OCI-LY1 (cell line): ENCODE data around the gene ASPDH.
A peak's percentile ranks its signal among the peaks of the same experiment; 100 is the strongest.

Source experiments
- H2AFZ ChIP-seq: fragments of 200-600 bp; sonication (generic), shearing (Covaris generic); 2 replicates; pipeline ENCODE4 v1.6.0; 2014; ENCODE audit warnings: antibody characterized with exemption, mild to moderate bottlenecking, low read length
- H3F3A ChIP-seq: fragments of 200-600 bp; sonication (generic), shearing (Covaris generic); 2 replicates; pipeline ENCODE4 v1.6.0; 2014; ENCODE audit warnings: mild to moderate bottlenecking, antibody characterized with exemption, low read length, moderate library complexity; ENCODE audit not compliant: insufficient read depth
- H3K27ac ChIP-seq: fragments of 200-600 bp; sonication (generic); 2 replicates; pipeline ENCODE4 v1.5.1; 2014; ENCODE audit warnings: low read length, mixed run types, mild to moderate bottlenecking, low read depth; ENCODE audit not compliant: poor library complexity, severe bottlenecking
- H3K27me3 ChIP-seq: fragments of 200-600 bp; sonication (generic); 2 replicates; pipeline ENCODE4 v1.6.0; 2014; ENCODE audit warnings: antibody characterized with exemption, mild to moderate bottlenecking, low read length, moderate library complexity; ENCODE audit not compliant: insufficient read depth
- H3K36me3 ChIP-seq: fragments of 200-600 bp; sonication (generic); 2 replicates; pipeline ENCODE4 v1.6.1; 2014; ENCODE audit warnings: mild to moderate bottlenecking, antibody characterized with exemption, low read length, moderate library complexity, mixed read lengths; ENCODE audit not compliant: insufficient read depth
- H3K4me1 ChIP-seq: fragments of 200-600 bp; sonication (generic); 2 replicates; pipeline ENCODE4 v1.5.1; 2014; ENCODE audit warnings: mild to moderate bottlenecking, low read length, moderate library complexity; ENCODE audit not compliant: insufficient read depth, severe bottlenecking
- H3K4me2 ChIP-seq: fragments of 200-600 bp; sonication (generic), shearing (Covaris generic); 2 replicates; pipeline ENCODE4 v1.6.1; 2014; ENCODE audit warnings: low read length
- H3K4me3 ChIP-seq: fragments of 200-600 bp; sonication (generic); 2 replicates; pipeline ENCODE4 v1.5.1; 2014; ENCODE audit warnings: low read length, low read depth, mild to moderate bottlenecking, mixed read lengths; ENCODE audit not compliant: poor library complexity, severe bottlenecking
- H3K79me2 ChIP-seq: fragments of 200-600 bp; shearing (Covaris generic); 2 replicates; pipeline ENCODE4 v1.6.1; 2016; ENCODE audit warnings: mixed run types, low read length, mixed read lengths; ENCODE audit not compliant: insufficient read depth
- H3K9ac ChIP-seq: fragments of 200-600 bp; sonication (generic), shearing (Covaris generic); 2 replicates; pipeline ENCODE4 v1.6.1; 2014; ENCODE audit warnings: mild to moderate bottlenecking, low read length, mixed read lengths
- H3K9me2 ChIP-seq: fragments of 200-600 bp; sonication (generic), shearing (Covaris generic); 2 replicates; pipeline ENCODE4 v1.6.1; 2014; ENCODE audit warnings: low read depth, mild to moderate bottlenecking, low read length, mixed read lengths
- H3K9me3 ChIP-seq: fragments of 200-600 bp; shearing (Covaris generic); 2 replicates; pipeline ENCODE4 v1.6.1; 2014; ENCODE audit warnings: low read length, mixed read lengths
- H4K20me1 ChIP-seq: fragments of 200-600 bp; sonication (generic), shearing (Covaris generic); 2 replicates; pipeline ENCODE4 v1.6.0; 2016; ENCODE audit warnings: mild to moderate bottlenecking, low read length; ENCODE audit not compliant: insufficient read depth
- EZH2 ChIP-seq: fragments of 200-600 bp; sonication (generic), shearing (Covaris generic); IDR thresholded peaks from 2 replicates; pipeline ENCODE4 v1.8.0; 2017; ENCODE audit warnings: borderline replicate concordance, mixed run types, mild to moderate bottlenecking, antibody characterized with exemption, low read length, moderate library complexity, mixed read lengths
- TF ChIP-seq, protein P1 (sequence below): fragments of 200-600 bp; sonication (generic), shearing (Covaris generic); IDR thresholded peaks from 2 replicates; pipeline ENCODE4 v1.5.1; 2017; ENCODE audit warnings: mild to moderate bottlenecking, antibody characterized with exemption, low read length, moderate library complexity, mixed read lengths

The ASPDH gene

DNA sequence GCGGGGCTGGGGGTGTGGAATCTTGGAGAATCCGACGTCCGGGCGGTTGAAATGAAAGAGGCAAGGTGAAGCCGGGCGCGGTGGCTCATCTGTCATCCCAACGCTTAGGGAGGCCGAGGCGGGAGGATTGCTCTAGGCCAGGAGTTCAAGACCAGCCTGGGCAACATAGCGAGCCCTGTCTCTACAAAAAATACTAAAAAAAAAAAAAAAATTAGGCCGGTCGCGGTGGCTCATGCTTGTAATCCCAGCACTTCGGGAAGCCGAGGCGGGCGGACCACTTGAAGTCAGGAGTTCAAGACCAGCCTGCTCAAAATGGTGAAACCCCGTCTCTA lies 36.8 kb downstream of the ASPDH start:
- Histone ChIP-seq H3K27me3 (no peaks in the 10 kb centered on the region), H3K4me3 (peak overlapping the region; percentile 92), H3K9me2 (no peaks in the 10 kb centered on the region), H3K27ac (peak overlapping the region; percentile 70), H3K36me3 (peaks cover 43% of the 10 kb centered on the region), H3K79me2 (no peaks in the 10 kb centered on the region), H3K4me2 (peak overlapping the region; percentile 71), H3F3A (no peaks in the 10 kb centered on the region), H3K4me1 (peaks cover 11% of the 10 kb centered on the region), H4K20me1 (no peaks in the 10 kb centered on the region), H3K9ac (peak overlapping the region; percentile 95), H2AFZ (no peak overlapping the region), H3K9me3 (peaks cover 5% of the 10 kb centered on the region)
- TF ChIP-seq, protein P1, sequence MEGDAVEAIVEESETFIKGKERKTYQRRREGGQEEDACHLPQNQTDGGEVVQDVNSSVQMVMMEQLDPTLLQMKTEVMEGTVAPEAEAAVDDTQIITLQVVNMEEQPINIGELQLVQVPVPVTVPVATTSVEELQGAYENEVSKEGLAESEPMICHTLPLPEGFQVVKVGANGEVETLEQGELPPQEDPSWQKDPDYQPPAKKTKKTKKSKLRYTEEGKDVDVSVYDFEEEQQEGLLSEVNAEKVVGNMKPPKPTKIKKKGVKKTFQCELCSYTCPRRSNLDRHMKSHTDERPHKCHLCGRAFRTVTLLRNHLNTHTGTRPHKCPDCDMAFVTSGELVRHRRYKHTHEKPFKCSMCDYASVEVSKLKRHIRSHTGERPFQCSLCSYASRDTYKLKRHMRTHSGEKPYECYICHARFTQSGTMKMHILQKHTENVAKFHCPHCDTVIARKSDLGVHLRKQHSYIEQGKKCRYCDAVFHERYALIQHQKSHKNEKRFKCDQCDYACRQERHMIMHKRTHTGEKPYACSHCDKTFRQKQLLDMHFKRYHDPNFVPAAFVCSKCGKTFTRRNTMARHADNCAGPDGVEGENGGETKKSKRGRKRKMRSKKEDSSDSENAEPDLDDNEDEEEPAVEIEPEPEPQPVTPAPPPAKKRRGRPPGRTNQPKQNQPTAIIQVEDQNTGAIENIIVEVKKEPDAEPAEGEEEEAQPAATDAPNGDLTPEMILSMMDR = no peak
- no peak for TF ChIP-seq EZH2

GRCh38 chr19:50476224-50476906 lies 37.3 kb downstream of the ASPDH start, which contains the start of the genes EMC10 and GARIN5A:
TSS of gene EMC10 (plus strand) at chr19:50476507. CDS start at chr19:50476545, 38 bp downstream.
TSS of gene GARIN5A (minus strand) at chr19:50476848. CDS start at chr19:50476388, 460 bp downstream.
- Histone ChIP-seq H3K79me2 (no peaks in the 10 kb centered on the region), H2AFZ (no peak within 1 kb of the TSS), H3K9ac (peak within 1 kb of the TSS; percentile 95), H3F3A (no peaks in the 10 kb centered on the region), H3K36me3 (peaks cover 38% of the 10 kb centered on the region), H4K20me1 (no peaks in the 10 kb centered on the region), H3K4me2 (peak within 1 kb of the TSS; percentile 71), H3K4me3 (peak within 1 kb of the TSS; percentile 92), H3K27me3 (no peaks in the 10 kb centered on the region), H3K27ac (peak within 1 kb of the TSS; percentile 70), H3K9me2 (no peaks in the 10 kb centered on the region), H3K9me3 (peaks cover 5% of the 10 kb centered on the region), H3K4me1 (peaks cover 11% of the 10 kb centered on the region)
- TF ChIP-seq, protein P1 = no peak
- TF ChIP-seq EZH2 = no peak

GRCh38 chr19:50475736-50476223 lies 37.9 kb downstream of the ASPDH start:
- Histone ChIP-seq H3K4me2 (no peak overlapping the region), H3K9me3 (peaks cover 5% of the 10 kb centered on the region), H2AFZ (no peak overlapping the region), H3K79me2 (no peaks in the 10 kb centered on the region), H3F3A (no peaks in the 10 kb centered on the region), H3K9me2 (no peaks in the 10 kb centered on the region), H3K27me3 (no peaks in the 10 kb centered on the region), H4K20me1 (no peaks in the 10 kb centered on the region), H3K9ac (no peak overlapping the region), H3K36me3 (peaks cover 33% of the 10 kb centered on the region), H3K4me1 (peaks cover 11% of the 10 kb centered on the region), H3K27ac (no peak overlapping the region), H3K4me3 (no peak overlapping the region)
- TF ChIP-seq, protein P1 = no peak
- no peak for TF ChIP-seq EZH2
